Jurkat, Clone E6-1 (cell line): ENCODE data around the gene FAIM2.

Experiments
- DNase-seq: peaks from one replicate; pipeline ENCODE4 v3.0.0-alpha.2; 2011; ENCODE audit warnings: low read depth, low spot score
- H3K4me3 ChIP-seq: 2 replicates; pipeline ENCODE4 v1.5.1; 2011; ENCODE audit warnings: mild to moderate bottlenecking, low read length, control low read depth, moderate library complexity

Gene FAIM2

DNA sequence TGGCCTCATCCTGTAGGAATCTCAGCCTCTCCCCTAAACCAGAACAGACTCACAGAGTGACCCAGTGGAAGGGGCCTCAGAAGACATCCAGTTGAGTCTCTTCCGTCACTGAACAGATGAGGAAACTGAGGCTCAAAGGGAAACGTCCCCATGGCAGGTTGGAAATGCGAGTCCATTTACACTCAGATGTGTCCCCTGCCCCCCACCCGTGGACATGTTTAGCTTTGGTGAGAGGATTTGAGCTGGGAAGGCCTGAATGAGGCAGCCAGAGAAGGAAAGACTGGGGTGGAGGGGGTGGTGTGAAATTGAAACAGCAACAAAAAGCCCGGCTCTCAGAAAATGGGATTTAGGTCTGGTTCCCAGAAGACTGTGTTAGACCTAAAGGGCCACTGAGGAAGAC is 1.7 kb downstream of the FAIM2 start:
- H3K4me3 ChIP-seq = no peak overlapping the region
- no peak for DNase-seq

DNA sequence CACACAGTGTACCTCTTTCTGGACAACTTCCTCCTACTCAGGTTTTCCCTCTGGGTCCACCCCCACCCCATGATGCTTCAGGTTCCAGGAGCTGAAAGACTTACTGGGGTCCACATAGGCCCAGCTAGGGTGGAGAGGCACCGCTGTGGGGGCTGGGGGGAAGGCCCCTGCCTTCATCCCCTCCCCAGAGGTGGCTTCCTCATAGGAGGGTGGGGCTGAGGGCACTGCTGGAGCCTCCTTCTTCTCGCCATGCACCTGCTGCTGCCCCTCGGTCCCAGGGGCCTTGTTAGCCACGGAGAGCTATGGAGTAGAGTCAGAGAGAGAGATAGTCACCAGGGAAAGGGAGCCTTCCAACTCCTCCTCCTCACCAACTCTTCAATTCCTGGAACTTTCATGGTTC is 2.7 kb downstream of the FAIM2 start:
- no peak for DNase-seq
- H3K4me3 ChIP-seq = no peak overlapping the region

DNA sequence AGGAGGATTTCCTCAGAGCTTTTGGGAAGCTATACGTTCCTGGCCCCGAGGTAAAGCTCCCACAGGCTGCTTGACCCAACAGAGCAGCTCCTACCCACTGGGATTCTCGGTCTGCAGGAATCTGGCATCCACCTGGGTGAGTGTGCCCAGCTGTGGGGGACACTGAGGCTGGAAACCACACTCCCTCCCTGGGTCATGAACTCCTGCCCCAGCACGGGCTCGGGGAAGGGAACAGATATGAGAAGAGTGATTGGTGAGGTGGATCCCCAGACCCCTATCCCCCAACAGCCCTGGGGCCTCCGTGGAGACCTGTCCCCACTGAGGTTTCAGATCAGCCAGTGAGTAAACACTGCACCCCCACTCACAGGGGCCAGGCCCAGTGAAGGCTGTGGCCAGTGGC is 3.3 kb downstream of the FAIM2 start:
- no peak overlapping the region for H3K4me3 ChIP-seq
- DNase-seq = no peak

DNA sequence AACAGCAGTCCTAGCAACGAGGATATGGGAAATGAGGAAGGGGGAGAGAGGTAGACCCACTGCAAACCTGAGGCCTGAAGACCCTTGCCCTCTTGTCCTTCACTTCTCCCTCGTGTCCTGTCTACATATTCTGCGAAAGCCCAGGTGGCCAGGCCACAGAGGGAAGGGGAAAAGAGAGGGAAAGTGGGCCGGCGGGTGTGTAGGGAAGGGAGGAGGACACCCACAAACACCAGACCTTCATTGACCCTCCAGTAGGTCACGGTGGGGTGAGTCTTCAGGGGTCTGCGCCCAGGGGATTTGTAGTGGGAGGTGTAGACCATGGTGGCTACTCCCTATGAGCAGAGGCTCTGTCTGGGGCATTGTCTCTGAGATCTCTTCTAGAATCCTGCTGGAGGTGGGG is 3.8 kb downstream of the FAIM2 start:
- H3K4me3 ChIP-seq = no peak overlapping the region
- no peak for DNase-seq

DNA sequence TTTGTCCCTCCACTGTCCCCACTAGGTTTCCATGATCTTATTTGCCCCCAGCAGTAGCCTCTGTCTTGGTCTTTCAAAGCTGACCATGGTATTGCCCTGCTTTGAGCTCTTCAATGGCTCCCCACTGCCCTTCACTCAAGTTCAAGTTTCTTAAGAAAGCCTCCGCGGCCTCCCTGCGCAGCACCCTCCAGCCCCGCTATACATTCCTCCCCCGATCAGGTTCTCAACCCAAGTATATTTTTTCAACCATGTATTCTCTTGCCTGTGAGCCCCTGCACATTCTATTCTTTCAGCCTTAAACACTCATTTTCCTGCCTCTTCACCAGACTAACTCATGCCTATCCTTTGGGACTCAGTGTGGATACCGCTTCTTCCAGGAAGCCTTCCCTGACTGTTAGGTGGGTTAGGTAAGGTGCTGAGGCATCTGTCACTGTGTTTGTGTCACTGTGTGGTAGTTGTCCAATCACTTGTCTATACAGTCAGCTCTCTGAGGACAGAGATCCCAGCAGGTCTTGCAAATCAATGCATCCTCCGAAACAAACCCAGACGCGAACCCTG is 4.3 kb downstream of the FAIM2 start:
- no peak for DNase-seq
- H3K4me3 ChIP-seq = no peak overlapping the region

DNA sequence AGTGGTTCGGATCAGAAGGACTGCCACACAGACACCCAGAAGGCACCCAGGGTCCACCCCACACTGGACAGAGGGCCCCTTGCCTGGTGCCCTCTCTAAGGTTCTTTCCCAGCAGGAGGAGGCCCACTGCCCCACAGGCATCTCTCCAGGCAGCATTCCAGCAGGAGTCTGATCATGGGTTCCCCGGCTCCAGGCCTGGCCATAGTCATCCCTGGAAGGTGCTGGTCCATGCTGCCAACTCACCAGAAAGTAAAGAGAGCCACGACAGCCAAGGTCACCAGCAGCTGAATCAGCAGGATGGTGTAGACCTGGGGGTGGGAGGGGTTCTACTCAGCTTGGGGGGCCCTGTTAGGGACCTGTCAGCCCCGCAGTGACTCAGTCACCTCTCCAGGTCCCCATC is 6.4 kb downstream of the FAIM2 start:
- DNase-seq = no peak
- H3K4me3 ChIP-seq = no peak overlapping the region

DNA sequence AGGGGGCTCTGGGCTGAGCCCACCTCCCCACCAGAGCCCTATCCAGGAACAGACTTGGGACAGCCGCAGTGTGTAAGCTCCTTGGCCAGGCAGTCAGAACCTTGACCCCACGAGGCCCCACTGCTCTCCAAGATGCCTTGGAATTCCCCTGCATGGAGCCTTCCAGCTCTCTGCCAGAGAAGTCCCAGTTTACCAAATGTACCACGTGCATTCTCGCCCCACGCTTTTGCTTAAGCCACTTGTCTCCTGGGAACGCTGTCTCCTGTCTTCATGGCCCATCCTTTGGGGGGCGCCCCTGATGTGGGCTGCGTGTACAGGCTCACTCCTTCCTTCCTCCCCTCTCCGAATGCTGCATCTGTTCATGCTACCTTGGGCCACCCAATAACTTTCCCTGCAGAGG is 7.9 kb downstream of the FAIM2 start:
- no peak overlapping the region for H3K4me3 ChIP-seq
- DNase-seq = no peak

DNA sequence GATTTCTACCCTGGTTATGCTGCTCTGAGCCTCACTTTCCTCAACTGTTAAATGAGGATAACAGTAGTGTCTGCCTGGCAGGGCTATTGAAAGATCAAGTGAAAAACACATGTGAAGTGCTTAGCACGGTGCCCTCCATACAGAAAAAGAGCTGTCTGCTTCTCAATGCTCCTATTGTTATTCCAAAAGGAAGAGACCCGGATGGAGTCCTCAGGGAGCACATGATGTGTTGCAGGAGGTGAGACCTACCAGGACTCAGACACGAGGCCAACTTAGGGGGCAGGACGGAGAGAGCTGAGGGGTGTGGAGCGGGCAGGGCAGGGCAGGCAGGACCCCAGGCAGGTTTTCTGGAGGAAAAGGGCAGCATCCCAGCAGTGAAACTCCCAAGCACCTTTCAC is 8.9 kb downstream of the FAIM2 start:
- DNase-seq = no peak
- H3K4me3 ChIP-seq = no peak overlapping the region

DNA sequence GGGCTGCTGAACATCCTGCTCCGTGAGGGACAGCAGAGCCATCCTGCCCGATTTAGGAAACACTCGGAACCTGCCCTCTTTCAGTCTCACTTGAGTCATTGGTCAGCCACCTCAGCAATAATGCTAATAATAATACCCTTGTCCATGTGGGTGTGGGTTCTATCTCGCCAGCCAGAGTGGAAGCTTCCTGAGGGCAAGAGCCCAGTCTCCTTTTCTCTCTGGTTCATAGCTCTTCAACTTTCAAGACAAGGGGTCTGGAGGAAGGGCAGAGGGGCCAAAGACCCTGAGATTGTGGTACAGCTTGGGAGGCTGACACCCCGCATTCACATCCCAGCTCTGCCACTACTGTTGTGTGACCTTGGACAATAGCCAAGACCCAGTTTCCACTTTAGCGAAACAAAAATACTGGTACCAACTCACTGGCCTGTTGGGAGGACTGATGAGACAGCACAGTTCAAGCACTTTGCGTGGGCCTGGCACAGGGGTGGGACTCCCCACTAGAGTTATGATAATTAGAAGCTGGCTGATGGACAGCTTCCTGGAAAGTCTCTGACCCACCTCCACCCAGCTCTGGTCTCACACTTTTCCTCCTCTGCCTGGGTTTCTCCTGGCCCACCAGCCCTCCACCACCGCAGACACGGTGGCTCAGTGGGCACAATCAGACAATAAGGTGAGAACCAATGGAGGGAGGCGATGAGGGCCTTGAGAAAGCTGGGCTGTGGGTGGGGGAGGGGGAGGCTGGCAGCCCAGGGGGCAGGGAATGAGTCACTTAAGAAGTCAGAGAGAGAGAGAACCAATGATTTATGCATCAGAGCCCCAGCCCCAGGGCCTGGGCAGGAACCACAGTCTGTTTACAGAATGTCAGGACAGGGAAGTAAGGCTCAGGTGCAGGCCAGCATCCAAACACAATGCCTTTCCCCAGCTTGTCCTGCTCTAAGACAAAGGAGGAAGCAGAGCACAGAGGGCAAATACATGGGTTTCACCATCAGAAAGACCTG is 9.6 kb downstream of the FAIM2 start:
- DNase-seq = no peak
- H3K4me3 ChIP-seq = no peak overlapping the region

DNA sequence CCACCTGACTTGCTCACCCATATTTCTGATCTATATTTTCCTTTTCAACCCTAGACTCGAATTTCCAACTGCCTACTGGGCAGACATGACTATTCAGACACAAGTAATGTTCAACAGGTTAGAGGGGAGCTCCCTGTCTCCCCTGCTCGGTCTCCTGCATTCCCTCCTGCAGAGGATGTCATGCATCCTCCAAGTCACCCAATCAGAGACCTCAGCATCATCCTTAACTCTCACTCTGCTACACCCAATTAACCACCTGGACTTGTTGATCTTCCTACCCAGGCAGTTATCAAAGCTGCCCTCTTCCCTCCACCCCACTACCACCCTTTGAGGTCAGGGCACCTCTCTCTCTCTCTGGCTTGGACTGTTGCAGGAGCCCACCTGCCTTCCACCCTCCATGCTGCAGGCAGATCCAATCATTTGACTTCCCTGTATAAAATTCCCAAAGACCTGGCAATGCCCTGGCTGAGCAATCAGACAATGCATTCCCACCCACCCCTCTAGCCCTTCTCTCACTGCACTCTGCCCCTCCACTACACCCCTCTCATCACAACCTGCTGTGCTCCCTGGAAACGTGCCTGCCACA is 10.9 kb downstream of the FAIM2 start:
- H3K4me3 ChIP-seq = no peak overlapping the region
- DNase-seq = no peak

DNA sequence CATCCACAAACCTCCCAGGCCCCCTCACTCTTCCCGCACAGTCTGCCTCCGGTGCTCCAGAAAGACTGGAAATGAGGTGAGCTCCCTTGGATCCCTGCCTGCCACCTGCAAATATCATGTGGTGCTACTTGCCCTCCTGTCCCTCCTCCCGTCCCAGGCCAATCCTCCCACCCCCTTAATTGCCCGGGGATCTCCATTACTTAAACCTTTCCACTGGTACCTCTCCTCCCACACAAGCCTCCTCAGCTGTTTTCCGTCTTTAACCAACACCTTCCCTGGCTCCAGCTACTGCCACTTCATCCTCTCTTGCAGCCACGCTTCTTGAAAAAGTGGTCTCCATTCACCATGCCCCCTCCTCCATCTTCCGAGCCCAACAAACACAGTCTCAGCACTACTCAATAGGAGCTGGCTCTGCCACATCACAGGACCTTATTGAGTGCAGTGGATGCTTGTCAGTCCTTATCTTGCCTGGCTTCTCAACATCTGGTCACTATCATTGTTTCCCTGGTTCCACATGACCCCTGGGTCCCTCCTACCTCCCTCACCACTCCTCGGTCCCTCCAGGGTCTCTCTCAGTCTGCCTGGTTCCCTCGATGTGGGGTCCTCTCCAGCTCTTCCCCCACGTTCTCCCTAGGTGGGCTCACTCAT is 11.5 kb downstream of the FAIM2 start:
- DNase-seq = no peak
- no peak overlapping the region for H3K4me3 ChIP-seq

DNA sequence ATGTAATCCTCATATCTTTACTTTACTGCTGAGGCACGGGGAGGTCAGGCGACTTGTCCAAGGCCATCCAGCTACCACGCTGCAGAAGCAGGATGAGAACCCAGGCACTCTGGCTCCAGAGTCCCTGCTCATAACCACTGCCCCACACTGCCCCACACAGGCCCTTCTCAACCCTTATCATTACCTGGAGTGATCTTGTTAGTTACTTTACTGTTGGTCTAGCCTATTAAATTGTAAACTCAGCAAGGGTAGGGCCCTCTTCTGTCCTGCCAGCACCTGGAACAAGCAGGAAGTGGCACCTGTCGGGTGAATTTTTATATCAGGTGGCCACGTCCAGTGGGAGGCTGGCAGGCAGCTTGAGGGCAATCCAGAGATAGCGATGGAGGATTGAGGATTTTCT is 12.2 kb downstream of the FAIM2 start:
- no peak for DNase-seq
- H3K4me3 ChIP-seq = no peak overlapping the region

DNA sequence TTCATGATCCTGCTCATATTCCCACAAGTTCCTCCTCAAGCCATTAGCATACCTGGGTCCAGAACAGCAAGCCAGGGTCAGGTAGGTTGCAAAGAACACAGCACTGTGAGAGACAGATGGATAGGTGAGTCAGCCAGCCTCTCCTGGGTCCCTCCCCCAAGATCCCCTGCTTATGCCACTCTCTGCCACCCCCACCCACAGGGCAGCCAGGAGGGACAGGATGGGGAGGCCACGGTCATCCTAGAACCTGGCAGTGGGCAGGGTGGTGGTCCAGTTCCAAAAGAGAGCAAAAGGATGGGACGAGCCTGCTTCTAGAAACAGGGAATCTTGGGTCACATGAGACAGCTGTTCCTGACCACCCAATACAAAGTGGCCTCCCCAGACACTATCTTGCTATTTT is 12.7 kb downstream of the FAIM2 start:
- no peak overlapping the region for H3K4me3 ChIP-seq
- no peak for DNase-seq

DNA sequence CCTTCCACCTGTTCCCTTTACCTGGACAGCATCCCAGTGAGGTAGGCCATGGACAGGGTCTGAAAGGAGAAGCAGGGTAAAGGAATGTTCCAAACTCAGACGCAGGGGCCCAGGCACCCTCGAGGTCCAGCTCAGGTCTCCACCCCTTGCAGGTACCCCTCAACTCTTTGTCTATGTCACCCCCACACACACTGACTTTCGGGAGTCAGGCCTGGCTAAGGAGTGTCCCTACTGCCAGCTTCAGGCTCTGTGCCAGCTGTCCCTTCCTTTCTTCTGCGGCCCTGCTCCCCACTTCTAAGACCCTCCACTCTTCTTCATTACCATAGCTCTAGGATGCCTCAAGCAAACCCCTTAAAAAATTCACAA is 13.6 kb downstream of the FAIM2 start:
- DNase-seq = no peak

DNA sequence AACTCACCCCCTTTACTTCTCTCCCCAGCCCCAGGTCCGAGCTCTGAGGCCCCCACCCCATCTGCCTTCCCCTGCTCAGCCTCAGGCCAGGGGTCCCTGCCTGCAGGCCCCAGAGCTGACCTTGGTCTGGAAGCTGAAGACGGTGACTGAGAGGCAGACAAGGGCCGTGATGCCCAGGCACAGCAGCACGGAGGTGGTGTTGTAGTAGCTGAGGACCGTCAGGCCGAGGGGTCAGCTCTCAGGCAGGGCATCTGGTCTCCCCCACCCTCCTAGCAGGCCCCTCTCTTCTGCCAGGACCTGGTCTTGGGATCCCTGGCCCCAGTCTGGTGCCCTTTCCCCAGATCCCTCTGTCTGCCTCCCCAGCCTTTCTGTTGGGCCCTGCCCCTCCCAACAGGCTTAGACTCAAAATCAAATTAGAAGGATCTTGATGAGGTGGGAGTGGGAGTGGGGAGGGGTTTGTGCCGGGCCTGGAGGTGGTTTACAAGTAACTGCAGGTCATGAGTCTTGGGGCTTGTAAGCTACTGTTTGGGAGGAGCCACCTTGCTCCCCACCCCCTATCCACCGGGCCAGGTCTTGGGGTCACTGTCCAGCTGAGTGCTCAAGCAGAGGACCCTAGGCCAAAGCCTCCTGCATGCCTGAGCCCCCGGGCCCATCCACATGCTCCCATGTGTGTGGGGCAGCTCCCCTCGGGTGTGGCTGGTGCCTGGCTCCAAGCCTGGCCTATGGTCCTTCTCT is 14.2 kb downstream of the FAIM2 start:
- H3K4me3 ChIP-seq = no peak overlapping the region
- no peak for DNase-seq

More for the DNA sequence above, 13.6 kb downstream of the FAIM2 start:
- H3K4me3 ChIP-seq = no peak overlapping the region

DNA sequence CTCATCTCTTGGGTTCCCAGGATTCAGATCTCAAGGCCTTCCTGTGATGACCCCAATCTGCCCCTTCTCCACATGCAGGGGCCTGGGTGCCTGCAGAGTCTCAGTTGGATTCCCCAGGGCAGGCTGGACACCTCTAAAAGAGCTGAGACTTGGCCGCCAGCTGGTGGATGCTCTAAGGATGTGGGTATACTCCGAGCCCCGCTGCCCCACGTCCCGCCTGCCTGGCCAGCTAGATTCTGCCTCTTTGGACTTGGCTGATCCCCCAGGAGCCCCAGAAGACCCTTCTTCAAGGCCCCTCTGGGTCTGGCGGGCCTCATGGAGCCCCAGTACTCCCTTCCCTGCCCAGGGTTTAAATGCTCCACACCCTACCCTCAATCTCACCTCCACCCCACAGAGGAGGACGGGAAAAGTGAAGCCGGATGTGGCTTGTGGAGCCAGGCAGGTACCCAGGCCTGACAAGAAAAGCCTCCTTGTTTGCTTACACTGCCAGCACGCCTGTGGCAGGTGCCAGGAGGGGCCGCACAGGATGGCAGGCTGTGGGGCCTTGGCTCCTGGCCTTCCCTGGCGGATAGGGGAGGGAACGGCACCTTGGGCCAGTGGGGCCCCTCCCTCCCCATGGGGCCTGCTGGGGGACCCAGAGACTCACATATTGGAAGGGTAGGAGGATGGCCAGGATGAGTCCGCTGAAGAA is 15.1 kb downstream of the FAIM2 start:
- peak; percentile 74 for DNase-seq
- no peak overlapping the region for H3K4me3 ChIP-seq

DNA sequence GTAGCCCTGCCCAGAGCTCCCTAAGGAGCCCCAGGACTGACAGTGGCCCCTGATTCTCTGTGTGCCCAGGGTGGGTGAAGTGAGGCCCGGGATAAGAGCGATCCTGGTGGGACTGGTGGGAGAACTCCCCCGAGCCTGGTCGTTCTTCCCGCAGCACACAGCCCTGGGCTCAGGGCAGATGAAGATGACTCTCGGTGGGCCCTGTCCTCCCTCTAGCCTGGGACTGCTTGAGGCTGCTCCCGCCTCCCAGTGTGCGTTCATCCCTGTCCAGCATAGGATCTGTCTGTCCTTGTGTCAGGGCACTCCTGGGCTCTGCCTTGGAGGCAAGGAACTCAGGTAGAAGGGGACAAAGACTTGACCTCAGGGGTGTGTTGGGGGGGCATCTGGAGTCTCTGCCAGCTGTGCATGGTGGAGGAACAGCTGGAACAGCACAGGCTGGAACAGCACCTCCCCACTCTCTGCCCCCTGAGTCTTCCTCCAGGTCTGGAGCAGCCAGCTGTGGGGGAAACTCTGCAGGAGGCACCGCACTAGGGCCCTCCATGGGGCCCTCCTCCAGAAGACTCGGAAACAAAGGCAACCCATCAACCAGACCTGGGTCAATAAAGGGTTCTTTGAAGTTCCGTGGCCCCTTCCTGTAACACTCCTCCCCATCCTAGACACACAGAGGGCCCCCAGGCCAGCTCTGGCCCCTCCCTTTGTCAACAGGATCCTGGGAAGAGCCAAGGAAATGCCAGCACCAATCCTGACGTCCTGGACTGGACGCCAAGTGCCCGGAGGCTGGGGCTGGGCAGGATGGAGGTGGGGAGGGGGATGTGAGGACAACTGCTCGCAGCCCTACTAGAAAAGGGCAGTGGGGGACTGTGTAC is 15.9 kb downstream of the FAIM2 start:
- DNase-seq = no peak
- H3K4me3 ChIP-seq = no peak overlapping the region

DNA sequence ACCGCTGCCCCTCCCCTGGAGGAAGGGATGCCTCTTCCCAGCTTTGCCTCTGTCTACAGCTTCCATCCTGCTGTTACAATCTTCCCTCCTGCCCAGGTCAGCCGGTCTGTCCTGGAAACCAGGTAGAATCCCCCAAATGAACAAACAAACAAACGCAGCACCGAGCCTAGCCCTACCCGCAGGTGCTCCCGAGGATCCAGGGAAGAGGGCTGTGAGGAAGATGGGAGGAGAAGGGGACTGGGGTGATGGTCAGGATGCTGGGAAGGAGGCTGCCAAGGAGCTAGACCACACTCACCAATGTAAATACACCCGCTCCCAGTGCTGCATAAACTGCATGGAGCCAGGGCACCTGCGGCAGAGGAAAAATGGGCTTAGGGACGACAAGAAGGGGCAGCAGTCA is 16.6 kb downstream of the FAIM2 start:
- no peak overlapping the region for H3K4me3 ChIP-seq
- DNase-seq = no peak
